ENCODE results near the gene KRT31.
"Not testable (repeated sequence)": the region's sequence is repeated elsewhere in the genome, so short reads cannot be mapped to it uniquely, and the experiment has no call there.

The KRT31 gene

DNA sequence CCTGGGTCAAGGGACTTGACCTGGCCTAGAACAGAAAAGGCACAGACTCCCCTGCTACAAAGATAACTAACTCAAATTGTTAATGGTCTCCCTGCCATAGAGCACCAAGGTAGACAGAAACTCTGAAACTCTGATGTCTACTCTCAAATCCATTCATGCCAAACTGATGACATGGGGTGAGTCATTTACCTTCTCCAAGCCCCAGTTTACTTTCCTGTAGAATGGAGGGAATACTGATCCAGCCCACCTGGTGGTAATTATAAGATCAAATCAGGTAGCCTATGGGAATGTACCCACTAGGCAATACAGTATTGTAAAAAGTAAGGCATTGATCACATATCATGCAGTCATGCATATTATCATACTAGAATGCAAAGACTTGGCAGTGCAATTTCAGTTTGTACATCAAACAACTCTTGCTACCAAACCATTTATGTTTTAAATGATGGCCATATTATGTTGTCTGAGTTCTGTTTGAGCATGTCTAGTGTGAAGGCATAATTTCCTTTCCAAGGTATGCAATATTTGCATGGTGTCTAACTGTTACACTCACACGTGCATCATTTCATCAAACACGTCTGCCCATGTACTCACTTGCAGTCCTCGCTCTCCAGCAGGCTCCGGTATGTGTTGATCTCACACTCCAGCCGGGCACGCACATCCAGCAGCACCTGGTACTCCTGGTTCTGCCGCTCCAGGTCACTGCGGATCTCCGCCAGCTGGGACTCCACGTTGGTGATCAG is 3.0 kb downstream of the KRT31 start:
- DNase-seq: no peak
- in situ Hi-C loops (cut with MboI; ENCODE audit: low pct_unique_long_range_greater_than_20kb, low sequenced_read_pairs): no loop called here

DNA sequence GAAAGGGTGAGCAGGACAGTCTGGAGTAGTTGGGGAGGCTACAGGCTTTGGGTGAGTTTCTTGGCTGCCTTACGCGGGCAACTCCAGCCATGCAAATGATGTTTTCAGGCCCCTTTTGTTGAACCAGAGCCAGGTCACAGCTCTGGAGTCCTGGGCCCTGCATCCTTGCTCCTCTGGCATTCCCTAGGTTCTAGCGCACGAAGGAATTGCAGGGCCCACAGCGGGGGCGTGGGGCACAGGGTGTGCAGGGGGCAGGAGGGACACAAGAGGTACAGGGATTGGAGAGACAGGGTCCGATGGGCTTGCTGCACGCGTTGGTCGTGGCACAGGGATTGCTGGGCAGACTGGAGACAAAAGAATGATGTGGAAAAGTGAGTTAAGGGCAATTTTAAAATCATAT is 3.6 kb downstream of the KRT31 start:
- no peak for DNase-seq
- in situ Hi-C loops (cut with MboI; ENCODE audit: low pct_unique_long_range_greater_than_20kb, low sequenced_read_pairs): no loop called here

DNA sequence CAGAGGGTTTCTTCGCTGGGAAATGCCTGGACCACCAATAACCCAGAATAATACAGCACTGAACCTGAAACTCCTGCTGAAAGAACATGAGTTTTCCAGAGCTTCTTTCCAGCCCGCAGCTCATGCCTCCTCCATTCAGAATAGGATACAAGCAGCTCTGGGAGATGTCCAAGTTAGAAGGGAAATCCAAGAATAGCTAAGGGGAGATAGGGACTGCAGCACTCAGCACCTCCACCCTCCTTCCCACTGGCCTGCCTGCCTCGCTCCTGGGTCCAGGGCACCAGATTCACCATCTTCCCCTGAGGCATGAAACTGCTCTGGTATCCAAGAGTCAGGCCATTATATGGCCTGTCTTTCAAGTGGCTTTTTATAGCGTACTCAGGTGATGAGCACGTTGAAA is 4.1 kb downstream of the KRT31 start:
- in situ Hi-C loops (cut with MboI; ENCODE audit: low pct_unique_long_range_greater_than_20kb, low sequenced_read_pairs): no loop called here
- DNase-seq: no peak

DNA sequence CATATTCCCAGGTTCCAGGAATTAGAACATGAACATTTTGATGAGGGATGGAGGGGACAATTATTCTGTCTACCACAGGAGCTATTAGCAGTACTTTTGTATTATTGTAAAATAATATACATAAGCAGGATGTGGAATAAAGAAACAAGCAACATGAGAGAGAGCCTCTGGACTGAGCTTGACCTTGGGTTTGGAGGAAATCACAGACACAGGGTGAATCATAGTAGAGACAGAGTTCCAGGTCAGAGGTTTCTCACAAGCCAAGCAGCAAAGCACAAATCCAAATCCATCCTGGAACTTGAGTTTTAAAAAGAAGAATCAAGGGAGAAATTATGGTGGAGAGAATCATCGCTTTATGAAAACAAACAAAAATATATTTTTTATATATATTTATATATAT is 5.1 kb downstream of the KRT31 start:
- DNase-seq: no peak
- in situ Hi-C loops (cut with MboI; ENCODE audit: low pct_unique_long_range_greater_than_20kb, low sequenced_read_pairs): no loop called here

DNA sequence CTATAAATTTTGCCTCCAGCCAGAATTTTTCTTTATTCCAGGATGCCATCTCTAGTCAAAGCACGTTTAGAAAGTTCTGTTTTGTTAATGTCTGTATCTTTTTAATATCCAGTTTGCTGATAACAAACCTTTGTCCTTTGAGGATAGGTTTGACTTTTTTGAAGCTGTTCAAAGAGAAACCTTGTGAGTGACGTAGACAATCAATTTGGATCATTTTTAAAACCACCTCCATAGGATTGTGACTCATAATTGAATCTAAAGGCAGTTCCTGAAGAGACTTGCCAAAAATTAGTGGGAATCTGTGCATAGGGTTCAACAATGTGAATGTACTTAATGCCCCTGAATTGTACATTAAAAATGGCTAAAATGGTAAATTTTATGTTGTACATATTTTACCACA is 5.9 kb downstream of the KRT31 start:
- in situ Hi-C loops (cut with MboI; ENCODE audit: low pct_unique_long_range_greater_than_20kb, low sequenced_read_pairs): no loop called here
- no peak for DNase-seq

DNA sequence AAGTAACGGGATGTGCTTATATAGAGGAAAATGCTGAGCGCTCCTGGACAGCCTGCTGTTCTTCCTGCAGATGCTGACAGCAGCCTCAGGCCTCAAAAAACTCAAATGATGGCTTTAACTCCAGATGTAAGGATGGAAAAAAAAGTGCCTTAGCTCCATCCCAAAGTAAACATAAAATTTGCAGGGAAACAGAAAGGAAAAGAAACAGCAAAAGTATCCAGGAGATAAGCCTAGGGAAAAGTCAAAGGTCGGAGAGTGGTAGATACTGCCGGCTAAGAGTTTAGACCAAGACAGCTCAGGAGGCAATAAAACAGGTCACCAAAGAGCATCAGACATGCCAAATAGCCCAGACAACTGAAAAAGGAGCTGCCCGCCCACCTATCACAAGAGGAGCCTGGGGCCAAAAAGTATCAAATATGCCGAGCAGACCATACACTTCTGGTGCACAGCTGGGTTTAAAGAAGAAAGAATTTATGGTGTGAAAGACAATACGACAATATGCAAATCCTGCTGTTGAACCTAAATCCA is 6.9 kb downstream of the KRT31 start:
- in situ Hi-C loops (cut with MboI; ENCODE audit: low pct_unique_long_range_greater_than_20kb, low sequenced_read_pairs): no loop called here
- no peak for DNase-seq

DNA sequence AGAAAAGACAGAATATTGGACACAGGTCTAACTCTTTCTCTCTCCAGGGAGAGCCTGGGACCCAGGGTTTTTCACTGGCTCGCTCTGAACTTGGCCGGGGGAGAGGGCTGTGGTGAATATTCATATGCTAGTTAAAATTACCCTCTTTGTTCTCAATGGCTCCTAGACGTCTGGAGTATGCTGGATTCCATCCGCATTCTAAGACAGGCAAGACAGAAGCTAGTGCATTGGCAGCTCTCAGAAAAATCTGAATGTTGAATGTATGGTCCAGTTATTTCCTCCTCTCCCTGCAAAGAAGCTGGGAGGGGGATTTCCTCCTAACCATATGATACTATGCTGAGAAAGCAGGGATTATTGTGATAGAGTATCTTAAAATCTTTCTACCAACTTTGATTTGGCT is 9.7 kb downstream of the KRT31 start:
- in situ Hi-C loops (cut with MboI; ENCODE audit: low pct_unique_long_range_greater_than_20kb, low sequenced_read_pairs): no loop called here
- DNase-seq: no peak

DNA sequence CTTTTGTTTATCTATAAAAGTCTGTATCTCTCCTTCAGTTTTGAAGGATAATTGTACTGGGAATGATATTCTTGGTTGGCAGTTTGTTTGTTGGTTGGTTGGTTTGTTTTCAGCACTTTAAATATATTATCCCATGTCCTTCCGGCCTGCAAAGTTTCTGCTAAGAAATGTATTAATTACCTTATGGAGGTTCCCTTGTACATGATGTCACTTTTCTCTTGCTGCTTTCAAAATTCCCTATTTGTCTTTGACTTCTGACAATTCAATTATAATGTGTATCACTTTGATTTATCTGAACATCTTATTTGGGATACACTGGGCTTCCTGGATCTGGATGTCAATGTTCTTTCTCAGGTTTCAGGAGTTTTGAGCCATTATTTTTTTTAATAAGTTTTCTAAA is 11.2 kb downstream of the KRT31 start:
- DNase-seq: no peak
- in situ Hi-C loops (cut with MboI; ENCODE audit: low pct_unique_long_range_greater_than_20kb, low sequenced_read_pairs): no loop called here

DNA sequence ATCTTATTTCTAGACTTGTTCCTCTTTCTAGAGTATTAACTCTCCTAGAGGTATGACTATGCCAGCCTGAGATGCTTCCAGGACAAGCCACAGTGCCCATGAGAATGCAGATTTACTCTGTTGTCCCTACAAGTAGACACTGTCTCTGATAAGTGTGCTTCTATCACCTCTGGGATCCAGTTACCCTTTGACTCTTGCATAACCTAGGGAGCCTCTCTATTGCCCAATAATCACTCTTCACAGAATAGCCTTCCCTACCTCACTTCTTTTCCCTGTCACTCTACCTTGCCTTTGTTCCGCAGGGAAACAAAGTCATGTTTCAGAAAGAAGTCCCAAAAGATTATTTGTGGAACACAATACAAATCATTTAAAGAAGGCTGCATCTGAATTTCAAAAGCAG is 13.7 kb downstream of the KRT31 start:
- DNase-seq: no peak

DNA sequence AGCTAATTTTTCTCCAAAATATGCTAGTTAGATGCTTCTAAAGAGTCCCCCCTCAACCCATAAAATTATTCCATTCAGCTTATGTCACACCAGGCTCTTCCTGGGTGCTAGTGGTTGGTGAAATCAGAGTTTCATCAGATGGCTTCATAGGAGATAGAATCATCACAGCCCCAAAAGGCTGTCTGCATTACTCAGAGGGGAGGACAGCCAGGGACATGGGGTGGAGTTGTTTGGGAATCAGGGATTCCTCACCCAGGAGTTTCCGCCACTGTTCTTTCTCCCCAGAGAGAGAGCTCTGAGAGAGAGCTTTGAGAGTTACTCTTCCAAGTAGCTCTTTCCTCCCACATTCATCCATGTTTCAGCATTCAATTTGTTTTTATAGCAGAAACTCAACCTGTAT is 15.0 kb downstream of the KRT31 start:
- in situ Hi-C loops (cut with MboI; ENCODE audit: low pct_unique_long_range_greater_than_20kb, low sequenced_read_pairs): no loop called here
- no peak for DNase-seq

More for the DNA sequence above, 13.7 kb downstream of the KRT31 start:
- in situ Hi-C loops (cut with MboI; ENCODE audit: low pct_unique_long_range_greater_than_20kb, low sequenced_read_pairs): no loop called here

DNA sequence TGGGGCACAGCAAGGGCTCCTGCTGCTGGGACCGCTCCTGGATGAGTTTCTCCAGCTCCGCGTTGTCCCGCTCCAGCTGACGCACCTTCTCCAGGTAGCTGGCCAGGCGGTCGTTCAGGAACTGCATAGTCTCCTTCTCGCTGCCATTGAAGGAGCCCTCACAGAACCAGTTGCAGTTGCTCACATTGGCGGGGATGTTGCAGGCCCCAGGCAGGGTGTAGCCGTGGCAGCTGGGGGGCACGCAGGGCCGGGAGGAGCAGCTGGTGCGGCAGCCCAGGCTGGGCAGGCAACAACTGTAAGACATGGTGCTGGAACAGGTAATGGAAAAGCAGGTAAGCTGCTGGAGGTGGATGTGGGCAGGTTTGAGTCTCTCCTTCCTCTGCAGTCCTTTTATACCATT is 15.5 kb downstream of the KRT31 start, which contains the start of gene KRT34:
Gene KRT34, minus strand, starts transcription at position 364 of the 400 bp plus-strand sequence. Its CDS starts 60 bp downstream, at position 304.
- in situ Hi-C loops (cut with MboI; ENCODE audit: low pct_unique_long_range_greater_than_20kb, low sequenced_read_pairs); DNase-seq: not testable (repeated sequence)

DNA sequence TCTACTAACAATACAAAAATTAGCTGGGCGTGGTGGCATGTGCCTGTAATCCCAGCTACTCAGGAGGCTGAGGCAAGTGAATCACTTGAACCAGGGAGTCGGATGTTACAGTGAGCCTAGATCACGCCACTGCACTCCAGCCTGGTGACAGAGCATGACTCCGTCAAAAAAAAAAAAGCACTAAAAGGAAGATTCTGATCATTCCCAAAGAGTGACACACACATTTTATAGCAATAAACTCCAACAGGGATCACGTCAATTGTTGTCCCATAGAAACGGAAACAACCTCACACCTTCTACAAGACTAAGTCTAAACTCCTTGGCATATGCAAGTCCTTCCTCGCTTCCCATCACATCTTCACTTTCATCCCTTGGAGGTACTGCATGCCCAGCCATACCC is 17.3 kb downstream of the KRT31 start:
- DNase-seq; in situ Hi-C loops (cut with MboI; ENCODE audit: low pct_unique_long_range_greater_than_20kb, low sequenced_read_pairs): not testable (repeated sequence)

DNA sequence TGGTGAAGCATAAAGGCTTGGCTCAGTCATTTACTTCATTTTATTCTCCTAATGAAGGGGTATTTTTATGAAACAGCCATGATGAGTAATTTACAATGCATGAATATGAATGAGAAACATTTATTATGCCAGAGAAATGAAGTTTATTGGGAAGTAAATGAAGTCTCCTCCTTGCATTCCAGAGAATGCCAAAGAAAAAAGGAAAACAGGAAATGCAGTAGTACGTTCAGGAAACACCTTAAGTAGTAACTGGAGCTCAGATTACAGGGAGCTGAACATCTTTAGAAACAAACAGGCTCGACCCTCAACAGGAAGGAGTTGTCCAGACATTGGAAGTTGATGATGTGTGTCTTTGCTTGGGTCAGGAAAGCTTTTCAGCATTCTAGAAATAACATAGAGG is 19.9 kb downstream of the KRT31 start:
- in situ Hi-C loops (cut with MboI; ENCODE audit: low pct_unique_long_range_greater_than_20kb, low sequenced_read_pairs): no loop called here
- DNase-seq: no peak

DNA sequence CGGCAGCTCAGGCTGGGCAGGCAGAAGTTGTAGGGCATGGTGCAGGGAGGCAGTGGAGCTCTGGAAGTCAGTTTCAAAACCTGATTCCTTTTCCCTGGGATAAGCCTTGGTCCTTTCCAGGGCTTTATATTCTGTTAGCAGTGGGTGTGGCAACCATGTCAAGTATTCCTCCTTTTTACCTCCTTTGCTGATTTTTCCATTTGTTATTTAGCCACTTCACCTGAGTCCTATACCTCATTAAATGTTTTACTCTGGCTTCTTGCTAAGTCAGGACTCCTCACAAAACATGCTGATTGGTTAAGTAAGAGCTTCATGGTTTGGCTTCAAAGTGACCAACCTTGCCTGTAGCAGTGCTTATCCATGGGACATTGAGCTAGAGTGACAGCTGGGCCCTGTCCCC is 27.7 kb downstream of the KRT31 start, which contains the start of gene KRT33B:
Gene KRT33B, minus strand, starts transcription at position 101 of the 400 bp plus-strand sequence. Its CDS starts 63 bp downstream, at position 38.
- in situ Hi-C loops (cut with MboI; ENCODE audit: low pct_unique_long_range_greater_than_20kb, low sequenced_read_pairs): no loop called here

DNA sequence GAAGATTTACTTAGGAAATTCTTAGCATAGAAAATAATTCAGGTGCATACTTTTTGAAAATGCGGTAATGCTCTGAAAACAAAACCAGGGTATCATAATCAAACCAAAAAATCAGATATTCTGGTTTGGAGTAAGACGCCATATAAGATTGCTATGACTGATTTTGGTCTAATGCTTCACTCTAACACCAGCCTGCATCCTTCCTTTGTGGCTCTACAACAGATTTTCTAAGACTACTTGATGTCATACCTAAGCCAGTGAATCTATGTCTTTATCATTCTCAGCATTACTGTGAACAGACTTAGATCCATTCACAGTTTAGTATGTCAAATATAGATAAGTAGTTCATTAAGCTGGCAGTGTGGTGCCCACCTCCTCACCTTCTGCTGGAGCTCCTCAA is 28.4 kb downstream of the KRT31 start:
- in situ Hi-C loops (cut with MboI; ENCODE audit: low pct_unique_long_range_greater_than_20kb, low sequenced_read_pairs): no loop called here
- no peak for DNase-seq

More for the DNA sequence above, 27.7 kb downstream of the KRT31 start, which contains the start of gene KRT33B:
- DNase-seq: no peak

DNA sequence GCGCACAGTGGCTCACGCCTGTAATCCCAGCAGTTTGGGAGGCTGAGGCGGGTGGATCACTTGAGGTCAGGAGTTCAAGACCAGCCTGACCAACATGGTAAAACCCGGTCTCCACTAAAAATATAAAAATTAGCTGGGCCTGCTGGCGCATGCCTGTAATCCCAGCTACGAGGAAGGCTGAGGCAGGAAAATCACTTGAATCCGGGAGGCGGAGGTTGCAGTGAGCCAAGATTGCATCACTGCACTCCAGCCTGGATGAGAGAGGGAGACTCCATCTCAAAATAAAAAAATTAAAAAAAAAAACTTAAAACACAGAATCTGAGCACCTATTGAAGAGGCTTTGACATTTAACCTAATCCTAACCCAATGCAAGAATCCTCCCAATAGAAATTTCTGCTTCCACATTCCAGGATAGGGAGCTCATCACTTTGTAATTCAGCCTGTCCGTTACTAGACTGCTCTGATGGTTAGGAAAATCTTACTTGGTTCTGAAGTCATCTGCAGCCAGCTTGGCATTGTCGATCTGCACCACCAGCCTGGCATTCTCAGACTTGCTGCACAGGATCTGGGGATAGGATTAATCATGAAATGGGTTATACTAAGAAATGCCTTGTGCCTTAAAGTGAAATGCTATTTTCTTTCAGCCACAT is 29.9 kb downstream of the KRT31 start:
- no peak for DNase-seq
- in situ Hi-C loops (cut with MboI; ENCODE audit: low pct_unique_long_range_greater_than_20kb, low sequenced_read_pairs): no loop called here

DNA sequence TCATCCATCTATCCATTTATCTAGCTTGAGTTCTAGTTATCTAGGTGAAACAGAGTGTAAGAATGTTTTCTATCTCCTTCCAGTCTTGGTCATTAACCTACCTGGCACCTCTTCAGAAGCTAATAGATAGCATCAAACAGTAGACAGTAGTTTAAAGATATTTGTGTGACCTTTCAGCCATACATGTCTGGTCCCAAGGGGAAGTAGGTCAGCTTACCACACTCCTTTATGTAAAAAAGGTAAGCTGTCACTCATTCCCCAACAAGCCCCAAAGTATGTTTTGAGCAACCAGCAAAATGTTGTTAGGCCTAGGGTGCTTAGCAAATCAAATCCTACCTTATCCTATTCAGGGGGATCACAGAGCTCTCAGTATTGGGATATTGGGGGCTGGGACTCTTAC is 31.3 kb downstream of the KRT31 start:
- in situ Hi-C loops (cut with MboI; ENCODE audit: low pct_unique_long_range_greater_than_20kb, low sequenced_read_pairs): no loop called here
- DNase-seq: no peak

DNA sequence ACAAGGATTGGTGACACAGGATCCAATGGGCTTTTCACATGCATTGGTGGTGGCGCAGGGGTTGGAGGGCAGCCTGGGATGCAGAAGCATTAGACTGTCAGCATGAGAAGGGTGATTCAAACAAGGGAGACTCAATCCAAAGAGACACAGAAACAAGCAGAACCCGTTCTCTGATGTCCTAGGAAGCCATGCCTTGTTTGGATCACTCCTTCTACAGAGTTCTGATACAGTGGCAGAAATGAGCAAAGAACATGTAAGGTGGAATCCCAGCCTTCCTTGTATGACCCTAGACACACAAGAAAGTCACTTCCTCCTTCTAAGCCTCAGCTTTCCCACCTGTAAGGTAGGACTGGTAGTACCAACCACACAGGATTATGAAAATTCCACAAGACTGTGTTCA is 33.5 kb downstream of the KRT31 start:
- no peak for DNase-seq
- in situ Hi-C loops (cut with MboI; ENCODE audit: low pct_unique_long_range_greater_than_20kb, low sequenced_read_pairs): no loop called here

DNA sequence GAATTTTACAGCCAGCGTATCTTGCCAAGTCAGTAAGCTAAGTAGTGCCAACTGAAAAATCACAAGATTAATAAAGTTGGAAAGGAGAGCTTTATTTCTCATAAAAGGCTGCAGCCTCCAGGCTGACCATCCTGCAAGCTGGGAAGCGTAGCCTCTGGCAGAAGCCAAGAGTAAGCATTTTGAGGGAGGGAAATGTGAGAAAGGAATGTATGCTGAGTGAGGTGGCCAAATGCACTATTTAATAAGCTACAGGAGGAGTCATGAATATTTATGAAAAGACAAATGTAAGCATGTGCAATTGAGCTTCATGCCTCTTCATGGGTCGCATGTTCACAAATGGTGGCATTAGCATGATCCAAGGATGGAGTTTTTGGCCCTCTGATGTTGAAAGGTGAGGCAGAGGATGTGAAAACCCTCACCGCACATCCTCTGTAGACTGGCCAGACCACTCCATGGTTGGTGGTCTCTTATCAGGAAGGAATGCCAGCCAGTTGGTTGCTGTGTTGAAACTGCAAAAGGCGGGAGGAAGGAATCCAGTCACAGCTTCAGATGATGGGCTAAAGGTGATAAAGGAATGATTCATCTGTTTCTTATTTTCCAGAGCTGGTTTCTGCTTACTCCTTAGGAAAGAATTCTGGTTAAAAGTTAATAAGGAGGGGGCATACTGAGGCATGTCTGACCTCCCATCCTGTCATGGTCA is 37.0 kb downstream of the KRT31 start:
- in situ Hi-C loops (cut with MboI; ENCODE audit: low pct_unique_long_range_greater_than_20kb, low sequenced_read_pairs): no loop called here
- no peak for DNase-seq

DNA sequence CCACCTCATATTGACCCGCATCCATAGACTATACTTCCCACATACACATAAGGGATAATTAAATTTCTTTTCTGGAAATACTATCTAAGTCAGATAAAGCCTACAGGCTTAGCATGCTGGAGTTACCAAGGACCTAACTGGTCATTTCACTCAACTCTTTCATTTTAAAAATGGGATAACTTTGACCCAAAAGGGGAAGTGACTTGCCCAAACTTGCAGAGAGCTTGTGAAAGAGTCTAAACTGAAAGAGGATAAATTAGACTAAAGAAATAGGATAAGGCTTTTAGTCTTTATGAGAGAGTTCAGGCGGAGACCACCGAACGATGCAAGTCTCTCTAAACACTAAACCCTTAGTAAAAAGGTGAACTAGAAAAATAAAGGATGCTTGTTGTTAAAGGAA is 42.9 kb downstream of the KRT31 start:
- in situ Hi-C loops (cut with MboI; ENCODE audit: low pct_unique_long_range_greater_than_20kb, low sequenced_read_pairs): no loop called here
- DNase-seq: peak; percentile 28

All from KBM-7 (cell line).